ENCODE data around the gene PLEKHB1.

DNA sequence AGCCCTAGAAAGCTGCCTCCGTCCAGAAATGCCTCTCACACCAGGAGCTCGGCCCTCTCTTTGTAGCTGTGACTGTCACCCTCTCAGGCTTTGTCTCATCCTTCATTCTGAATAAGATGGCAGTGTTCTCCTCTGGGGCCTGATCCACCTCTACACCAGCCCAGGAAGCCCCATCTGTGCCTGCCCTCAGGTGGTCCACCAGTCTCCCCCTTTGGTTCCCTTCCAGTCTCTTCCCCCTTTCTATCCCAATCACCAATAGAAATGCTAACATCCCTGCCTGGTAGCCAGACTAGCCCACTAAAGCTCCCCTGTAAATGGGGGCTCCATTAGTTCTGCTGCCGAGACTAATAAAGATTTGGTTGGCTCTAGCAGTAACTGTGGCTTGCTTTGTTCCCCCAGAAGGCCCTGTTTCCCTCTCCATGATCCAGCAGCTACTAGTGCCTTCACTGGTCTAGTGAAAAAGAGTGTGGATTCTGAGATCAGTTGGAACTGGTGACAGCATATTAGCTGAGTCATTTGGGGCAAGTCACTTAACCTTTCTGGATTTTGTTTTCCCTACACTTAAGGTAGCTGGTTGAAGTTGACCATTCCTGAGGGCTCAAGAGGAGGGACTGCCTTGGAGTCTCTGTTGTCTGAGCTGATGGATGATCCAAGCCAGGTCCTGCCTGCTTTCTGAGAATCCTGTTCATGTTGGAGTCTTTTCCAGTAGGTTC is 16.2 kb downstream of the PLEKHB1 start:
- TF ChIP-seq NFRKB (IDR thresholded peaks at IDR 0.05): no peak
- TF ChIP-seq SP1 (IDR thresholded peaks at IDR 0.05): no peak
- TF ChIP-seq, protein P1, sequence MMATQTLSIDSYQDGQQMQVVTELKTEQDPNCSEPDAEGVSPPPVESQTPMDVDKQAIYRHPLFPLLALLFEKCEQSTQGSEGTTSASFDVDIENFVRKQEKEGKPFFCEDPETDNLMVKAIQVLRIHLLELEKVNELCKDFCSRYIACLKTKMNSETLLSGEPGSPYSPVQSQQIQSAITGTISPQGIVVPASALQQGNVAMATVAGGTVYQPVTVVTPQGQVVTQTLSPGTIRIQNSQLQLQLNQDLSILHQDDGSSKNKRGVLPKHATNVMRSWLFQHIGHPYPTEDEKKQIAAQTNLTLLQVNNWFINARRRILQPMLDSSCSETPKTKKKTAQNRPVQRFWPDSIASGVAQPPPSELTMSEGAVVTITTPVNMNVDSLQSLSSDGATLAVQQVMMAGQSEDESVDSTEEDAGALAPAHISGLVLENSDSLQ (IDR thresholded peaks at IDR 0.05): no peak
- no peak for TF ChIP-seq ARNT (IDR thresholded peaks at IDR 0.05)
- TF ChIP-seq ZNF384 (IDR thresholded peaks at IDR 0.05): no peak
- TF ChIP-seq TARDBP (IDR thresholded peaks at IDR 0.05): no peak
- no peak for TF ChIP-seq SUZ12 (IDR thresholded peaks at IDR 0.05)
- no peak for TF ChIP-seq BHLHE40 (IDR thresholded peaks at IDR 0.05; ENCODE audit: borderline replicate concordance)

All from HEK293T (cell line).